Adrenal gland (tissue), 12 donors: ENCODE results near the gene PBRM1. TPM values are rescaled to one million over a fixed set of nuclear protein-coding genes. Genes with fewer than 3 reads are reported as not detected.

Source experiments
- DNase-seq, 7 donors: peaks; one replicate each; pipeline ENCODE4 v3.0.0-alpha.2; 2019 to 2020
- H3K27ac ChIP-seq, 5 donors: fragments of 200-600 bp; sonication (generic) in 4 of 5; 1 replicate in 3 of 5; 2 replicates in 2 of 5; pipeline versions ENCODE4 v1.5.1 to v1.8.0; 2016 to 2020; ENCODE audit warnings: mild to moderate bottlenecking in 1 of 5
- H3K27me3 ChIP-seq: fragments of 200-600 bp; 2 replicates; pipeline ENCODE4 v1.8.0; 2021
- H3K36me3 ChIP-seq, 2 donors: fragments of 200-600 bp; replicated peaks in 1 of 2; 1 replicate in 1 of 2; 2 replicates in 1 of 2; pipeline versions ENCODE4 v1.5.1 to v1.8.0; 2018 to 2022
- H3K4me1 ChIP-seq, 2 donors: fragments of 200-600 bp; replicated peaks in 1 of 2; 1 replicate in 1 of 2; 2 replicates in 1 of 2; pipeline versions ENCODE4 v1.5.1 to v1.8.0; 2018 to 2021
- H3K4me3 ChIP-seq, 4 donors: fragments of 200-600 bp; sonication (generic) in 3 of 4; one replicate each; pipeline ENCODE4 v1.5.1; 2016 to 2018
- H3K9me3 ChIP-seq, 3 donors: fragments of 200-600 bp; sonication (generic) in 1 of 3; replicated peaks in 1 of 3; 1 replicate in 2 of 3; 2 replicates in 1 of 3; pipeline versions ENCODE4 v1.5.1 to v1.8.0; 2016 to 2021
- POLR2A ChIP-seq, 2 donors: fragments of 450-650 bp; IDR thresholded peaks; one replicate each; pipeline ENCODE4 v1.6.1; 2017; ENCODE audit warnings: antibody characterized with exemption in 2 of 2, mild to moderate bottlenecking in 2 of 2, moderate library complexity in 1 of 2
- WGBS, 4 donors: extraction: QIAGEN DNeasy Blood & Tissue Kit in 2 of 4; methylation state at CpG; one replicate each; pipeline versions ENCODE4 v1.1.5 to v1.1.7; 2013 to 2017; 5-methylcytosine and 5-hydroxymethylcytosine counted together
- intact Hi-C, 2 donors: fragments of 100-400 bp; cut with DNase I; formaldehyde crosslinking; loops; one replicate each; pipeline versions ENCODE4 v1.14.1 to v1.15.0; 2022 to 2023
- polyA plus RNA-seq, 3 donors: library from polyadenylated mRNA; stranded (reverse); fragments of 200-250 nt in 2 of 3; fragments of 350-450 nt in 1 of 3; fragmentation: Illumina TruSeq in 1 of 3; extraction: RNeasy Lipid Tissue Mini Kit (QIAGEN cat#74804) in 1 of 3; gene quantifications; one replicate each; pipeline ENCODE4 v1.2.3, GENCODE V29; 2013 to 2014
- total RNA-seq, 9 donors: library from RNA; depleted of rRNA in 4 of 9; stranded (reverse); fragments of >200 nt in 4 of 9; fragments of 120-200 nt in 1 of 9; fragmentation: NEBNext Ultra II Directional in 1 of 9; extraction: Animal tissue kit (Norgen Biotek cat#: 25700) in 1 of 9; gene quantifications; one replicate each; pipeline versions ENCODE4 v1.1.0 to v1.2.4, GENCODE V29; 2013 to 2023
- TF ChIP-seq, protein P1 (sequence below), 6 experiments: fragments of 450-650 bp in 4 of 6; fragments of 200-600 bp in 2 of 6; sonication (generic) in 1 of 6; IDR thresholded peaks; 1 replicate in 5 of 6; 2 replicates in 1 of 6; pipeline versions ENCODE4 v1.5.1 to v1.8.0; 2016 to 2021; ENCODE audit warnings: antibody characterized with exemption in 6 of 6, mild to moderate bottlenecking in 2 of 6, moderate library complexity in 1 of 6
- donor health status: healthy with polysubstance abuse.
- donor health status: Bipolar disorder and iron deficiency.
- donor health status: DM: yes; HTN: yes; CAD: no.
- donor health status: DM: no; HTN: no; CAD: no.
- donor health status: DM: no; HTN: no; CAD: no.
- donor health status: DM: yes; HTN: yes; CAD: no.

The PBRM1 gene
- total and polyA plus RNA-seq, 12 donors: 4.2 to 108 (median 47.5) TPM

DNA sequence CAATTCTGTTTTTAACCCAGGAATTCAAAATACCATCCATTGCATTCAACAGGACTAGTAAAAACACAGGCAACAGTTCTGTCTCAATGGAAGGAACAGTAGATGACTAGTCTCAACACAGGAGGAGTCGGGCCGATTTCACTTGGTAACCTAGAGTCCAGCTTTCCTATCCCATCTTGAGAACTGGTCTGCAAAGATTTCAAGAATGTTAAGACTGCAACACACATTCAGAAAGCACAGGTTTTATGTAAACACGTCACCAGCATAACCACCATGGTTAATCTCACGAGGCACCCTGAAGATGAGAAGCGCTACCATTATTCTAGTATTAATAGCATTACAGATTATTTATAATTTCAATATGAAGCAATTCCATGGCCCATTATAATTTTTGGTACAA is 127.3 kb downstream of the PBRM1 start:
- Histone ChIP-seq H3K27me3 (no peaks in the 10 kb centered on the region), H3K9me3 (no peaks in the 10 kb centered on the region), H3K27ac (no peak overlapping the region), H3K4me1 (peaks cover 42 to 55% of the 10 kb centered on the region in 2 donors), H3K4me3 (no peak overlapping the region), H3K36me3 (peaks cover 0 to 44% of the 10 kb centered on the region in 2 donors)
- no peak for DNase-seq
- 96 to 98% (median 97%) methylated on average over 5 of the region's 5 CpGs for WGBS, 4 donors
- TF ChIP-seq, protein P1, sequence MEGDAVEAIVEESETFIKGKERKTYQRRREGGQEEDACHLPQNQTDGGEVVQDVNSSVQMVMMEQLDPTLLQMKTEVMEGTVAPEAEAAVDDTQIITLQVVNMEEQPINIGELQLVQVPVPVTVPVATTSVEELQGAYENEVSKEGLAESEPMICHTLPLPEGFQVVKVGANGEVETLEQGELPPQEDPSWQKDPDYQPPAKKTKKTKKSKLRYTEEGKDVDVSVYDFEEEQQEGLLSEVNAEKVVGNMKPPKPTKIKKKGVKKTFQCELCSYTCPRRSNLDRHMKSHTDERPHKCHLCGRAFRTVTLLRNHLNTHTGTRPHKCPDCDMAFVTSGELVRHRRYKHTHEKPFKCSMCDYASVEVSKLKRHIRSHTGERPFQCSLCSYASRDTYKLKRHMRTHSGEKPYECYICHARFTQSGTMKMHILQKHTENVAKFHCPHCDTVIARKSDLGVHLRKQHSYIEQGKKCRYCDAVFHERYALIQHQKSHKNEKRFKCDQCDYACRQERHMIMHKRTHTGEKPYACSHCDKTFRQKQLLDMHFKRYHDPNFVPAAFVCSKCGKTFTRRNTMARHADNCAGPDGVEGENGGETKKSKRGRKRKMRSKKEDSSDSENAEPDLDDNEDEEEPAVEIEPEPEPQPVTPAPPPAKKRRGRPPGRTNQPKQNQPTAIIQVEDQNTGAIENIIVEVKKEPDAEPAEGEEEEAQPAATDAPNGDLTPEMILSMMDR (IDR thresholded peaks at IDR 0.05): no peak
- no peak for TF ChIP-seq POLR2A (IDR thresholded peaks at IDR 0.05)
- intact Hi-C loops: no loop called here

DNA sequence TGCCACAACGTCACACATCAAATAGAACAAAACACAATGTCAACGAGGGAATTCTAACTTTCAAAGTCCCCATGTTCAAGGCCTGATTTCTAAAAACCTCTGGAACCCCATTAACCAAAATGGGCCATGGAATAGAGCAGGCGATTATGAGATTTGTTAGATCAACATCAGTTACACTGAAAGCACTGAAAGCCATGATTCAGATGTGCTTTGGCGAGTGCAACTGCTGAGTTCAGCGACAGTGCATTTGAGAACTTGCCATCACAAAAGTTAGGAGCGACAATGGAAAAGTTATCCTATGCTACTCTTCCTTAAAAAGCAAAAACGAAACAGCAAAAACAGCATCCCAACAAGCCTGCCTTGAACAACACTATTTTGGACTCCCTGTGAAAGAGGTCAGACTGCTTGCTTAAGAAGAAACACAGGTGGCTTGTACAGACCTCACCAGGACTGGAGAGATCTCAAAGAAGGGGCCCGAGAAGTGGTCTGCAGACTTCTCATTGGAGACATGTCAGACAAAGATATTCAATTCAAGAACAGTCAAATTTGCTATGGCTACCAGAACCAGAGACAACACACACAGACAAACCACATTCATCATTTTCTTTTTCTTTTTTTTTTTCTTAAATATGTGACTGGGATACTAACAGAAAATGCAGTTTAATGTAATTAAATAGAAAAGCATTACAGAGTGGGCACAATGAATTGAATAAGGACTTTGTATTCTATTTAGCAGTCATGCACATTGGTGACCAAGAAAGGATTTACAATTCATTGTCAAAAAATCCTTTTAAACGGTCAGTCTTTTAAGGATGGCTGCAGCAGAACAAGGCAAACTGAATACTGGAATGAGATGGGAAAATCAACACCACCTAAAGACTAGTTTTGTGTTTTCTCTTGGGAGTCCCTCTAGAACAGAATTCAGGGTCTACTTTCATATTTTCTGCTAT is 128.4 kb downstream of the PBRM1 start:
- Histone ChIP-seq H3K27me3 (no peaks in the 10 kb centered on the region), H3K9me3 (no peaks in the 10 kb centered on the region), H3K4me1 (peaks cover 42 to 57% of the 10 kb centered on the region in 2 donors), H3K4me3 (no peak overlapping the region), H3K27ac (peak overlapping the region in 4 of 5 donors; percentile 41 to 77 (median 62)), H3K36me3 (peaks cover 0 to 45% of the 10 kb centered on the region in 2 donors)
- TF ChIP-seq POLR2A (IDR thresholded peaks at IDR 0.05): no peak
- TF ChIP-seq, protein P1 (IDR thresholded peaks at IDR 0.05): no peak
- peak in 3 of 7 donors; percentile 40 to 44 (median 43) for DNase-seq
- intact Hi-C loops: no loop called here
- WGBS, 4 donors: 45 to 57% (median 52%) methylated on average over 9 of the region's 9 CpGs

DNA sequence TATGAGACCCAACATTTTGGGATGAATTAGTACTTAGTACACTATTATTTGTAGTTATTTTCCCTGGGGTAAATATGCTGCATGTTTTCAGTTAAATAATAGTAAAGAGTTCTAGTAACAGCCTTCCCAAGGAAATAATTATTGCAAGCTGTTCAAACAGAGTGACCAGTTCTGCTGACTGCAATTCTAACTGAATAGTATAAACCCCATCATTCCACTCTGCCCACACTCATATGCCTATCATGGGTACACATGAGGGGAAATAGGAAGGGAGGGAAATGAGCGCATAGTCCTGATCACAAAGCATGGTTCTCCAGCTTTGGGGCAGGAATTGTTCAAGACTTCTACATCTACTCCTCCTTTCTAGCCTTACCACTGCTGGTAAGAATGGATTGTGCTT is 130.7 kb downstream of the PBRM1 start:
- DNase-seq: no peak
- H3K4me3 ChIP-seq: no peak overlapping the region
- TF ChIP-seq, protein P1 (IDR thresholded peaks at IDR 0.05): no peak
- no peak for TF ChIP-seq POLR2A (IDR thresholded peaks at IDR 0.05)
- WGBS, 4 donors: 80 to 92% (median 87%) methylated on average over 1 of the region's 1 CpG
- peaks cover 42 to 66% of the 10 kb centered on the region in 2 donors for H3K4me1 ChIP-seq
- H3K27me3 ChIP-seq: no peaks in the 10 kb centered on the region
- H3K9me3 ChIP-seq: no peaks in the 10 kb centered on the region
- peak overlapping the region in 4 of 5 donors; percentile 29 to 77 (median 58) for H3K27ac ChIP-seq
- intact Hi-C loops: no loop called here
- H3K36me3 ChIP-seq: peaks cover 0 to 34% of the 10 kb centered on the region in 2 donors

DNA sequence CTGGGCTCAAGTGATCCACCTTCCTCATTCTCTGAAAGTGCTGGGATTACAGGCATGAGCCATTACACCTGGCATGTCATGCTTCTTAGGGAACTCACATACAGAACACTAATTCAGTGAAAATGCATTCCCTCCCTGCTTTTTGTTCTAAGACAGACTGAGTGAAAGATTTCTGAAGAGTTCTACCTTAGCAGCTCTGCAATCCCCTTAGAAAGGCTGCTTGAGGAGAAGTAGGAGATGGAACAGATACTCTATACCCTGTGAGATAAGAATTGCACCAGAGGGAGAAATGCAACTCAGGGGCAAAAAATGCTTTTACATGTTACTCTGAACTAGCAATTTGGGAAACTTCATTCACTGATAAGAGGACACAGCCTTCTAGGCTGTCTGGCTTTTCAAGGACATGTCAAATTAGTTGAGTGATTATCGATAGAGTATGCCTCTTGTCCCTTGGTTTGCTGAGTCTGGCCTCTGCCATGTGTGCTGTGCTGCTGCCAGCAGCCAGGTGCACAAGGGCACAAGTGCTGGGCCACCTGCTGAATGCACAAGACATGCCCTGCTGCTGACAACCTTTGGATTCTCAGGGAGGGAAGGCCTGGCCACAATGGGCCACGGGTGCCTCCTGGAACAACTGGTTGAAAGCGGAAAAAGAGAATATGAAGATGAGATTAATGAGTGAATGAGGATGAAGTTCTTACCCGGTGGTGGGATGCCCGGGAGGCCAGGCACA is 131.5 kb downstream of the PBRM1 start:
- H3K4me1 ChIP-seq: peaks cover 42 to 66% of the 10 kb centered on the region in 2 donors
- WGBS, 4 donors: 58 to 64% (median 59%) methylated on average over 5 of the region's 5 CpGs
- intact Hi-C loops: no loop called here
- no peaks in the 10 kb centered on the region for H3K9me3 ChIP-seq
- peak overlapping the region in 4 of 5 donors; percentile 34 to 60 (median 48) for H3K27ac ChIP-seq
- TF ChIP-seq POLR2A (IDR thresholded peaks at IDR 0.05): no peak
- TF ChIP-seq, protein P1 (IDR thresholded peaks at IDR 0.05): no peak
- DNase-seq: peak in 1 of 7 donors; percentile 67
- no peak overlapping the region for H3K4me3 ChIP-seq
- H3K36me3 ChIP-seq: peaks cover 0 to 34% of the 10 kb centered on the region in 2 donors
- H3K27me3 ChIP-seq: no peaks in the 10 kb centered on the region
